H1 (cell line): ENCODE measurements around the gene PRR5L. TPM values are rescaled to one million over a fixed set of nuclear protein-coding genes. Genes with fewer than 3 reads are reported as not detected.

Experiments
- CTCF ChIA-PET: fragments of 300-600 bp; sonication (Branson Sonifier 250); formaldehyde crosslinking; loops from one replicate; lab custom pipeline; 2021; ENCODE audit not compliant: partially characterized antibody; lab: Charles Lee
- POLR2A ChIA-PET: fragments of 300-600 bp; sonication (Branson Sonifier 250); formaldehyde crosslinking; loops from one replicate; lab custom pipeline; 2021; ENCODE audit warnings: inconsistent platforms; ENCODE audit not compliant: partially characterized antibody; lab: Charles Lee
- DNase-seq, 2 experiments: peaks; one replicate each; pipeline versions ENCODE4 v3.0.0 to v3.0.0-alpha.2; 2010 to 2022; ENCODE audit warnings: low spot score in 2 of 2, low read depth in 1 of 2, mixed read lengths in 1 of 2
- FAIRE-seq: peaks from 2 replicates; lab custom pipeline; 2011; peaks lifted over from hg19 to GRCh38; lab: Jason Lieb, UNC
- H2AFZ ChIP-seq: 2 replicates; pipeline ENCODE4 v1.8.1; 2012; ENCODE audit warnings: low read length, inconsistent platforms
- H2AK5ac ChIP-seq: 2 replicates; pipeline ENCODE4 v1.6.1; 2013; ENCODE audit warnings: low read depth, low read length
- H2BK120ac ChIP-seq: replicated peaks from 2 replicates; pipeline ENCODE3; 2013; ENCODE audit warnings: low read depth, low read length, inconsistent platforms
- H2BK12ac ChIP-seq: 2 replicates; pipeline ENCODE4 v1.6.1; 2013; ENCODE audit warnings: low read depth, low read length
- H2BK15ac ChIP-seq: 2 replicates; pipeline ENCODE4 v1.6.1; 2013; ENCODE audit warnings: low read length
- H2BK20ac ChIP-seq: 2 replicates; pipeline ENCODE4 v1.6.1; 2013; ENCODE audit warnings: low read length
- H2BK5ac ChIP-seq: 2 replicates; pipeline ENCODE4 v1.6.1; 2013; ENCODE audit warnings: low read depth, low read length
- H3K14ac ChIP-seq: 2 replicates; pipeline ENCODE4 v1.6.1; 2013; ENCODE audit warnings: inconsistent platforms; ENCODE audit not compliant: insufficient read length
- H3K18ac ChIP-seq: 2 replicates; pipeline ENCODE4 v1.6.1; 2013; ENCODE audit warnings: low read length; ENCODE audit errors: extremely low read depth
- H3K23ac ChIP-seq: 2 replicates; pipeline ENCODE4 v1.6.1; 2013; ENCODE audit warnings: inconsistent platforms; ENCODE audit not compliant: insufficient read length
- H3K23me2 ChIP-seq: 2 replicates; pipeline ENCODE4 v1.6.1; 2013; ENCODE audit warnings: low read depth, low read length
- H3K27ac ChIP-seq: 2 replicates; pipeline ENCODE4 v1.6.1; 2011; ENCODE audit warnings: low read depth, low read length, inconsistent platforms
- H3K27me3 ChIP-seq, 4 experiments: replicated peaks in 1 of 4; 1 replicate in 1 of 4; 2 replicates in 3 of 4; pipeline versions ENCODE4 v1.6.1 to v1.8.1; 2011 to 2013; ENCODE audit warnings: low read length in 3 of 4, mild to moderate bottlenecking in 3 of 4, inconsistent platforms in 2 of 4, mixed read lengths in 2 of 4, moderate library complexity in 1 of 4; ENCODE audit not compliant: control insufficient read depth in 3 of 4, insufficient read depth in 3 of 4; ENCODE audit errors: extremely low read depth in 1 of 4
- H3K36me3 ChIP-seq, 4 experiments: 2 replicates each; pipeline versions ENCODE4 v1.6.1 to v1.8.1; 2011 to 2013; ENCODE audit warnings: mild to moderate bottlenecking in 4 of 4, low read length in 3 of 4, moderate library complexity in 2 of 4, control low read depth in 1 of 4, inconsistent platforms in 1 of 4; ENCODE audit not compliant: insufficient read depth in 4 of 4, control insufficient read depth in 2 of 4
- H3K4ac ChIP-seq: replicated peaks from 2 replicates; pipeline ENCODE3; 2013; ENCODE audit warnings: low read length, low read depth, mixed read lengths, inconsistent platforms; ENCODE audit not compliant: insufficient read length
- H3K4me1 ChIP-seq, 4 experiments: replicated peaks in 1 of 4; 1 replicate in 1 of 4; 2 replicates in 3 of 4; pipeline versions ENCODE4 v1.6.1 to v1.8.1; 2011 to 2013; ENCODE audit warnings: low read length in 3 of 4, inconsistent platforms in 2 of 4, mixed read lengths in 1 of 4; ENCODE audit not compliant: insufficient read depth in 4 of 4, control insufficient read depth in 3 of 4
- H3K4me2 ChIP-seq, 2 experiments: 2 replicates each; pipeline versions ENCODE4 v1.6.1 to v1.8.1; 2011 to 2013; ENCODE audit warnings: low read depth in 2 of 2, low read length in 2 of 2, control low read depth in 1 of 2, inconsistent platforms in 1 of 2, mild to moderate bottlenecking in 1 of 2; ENCODE audit not compliant: insufficient read depth in 1 of 2
- H3K4me3 ChIP-seq, 4 experiments: fragments of 200-600, 300-600 bp in 1 of 4; sonication (generic), shearing (Covaris generic), sonication (Bioruptor Twin) in 1 of 4; 2 replicates each; pipeline versions ENCODE4 v1.5.1 to v1.8.1; 2011 to 2016; ENCODE audit warnings: low read length in 4 of 4, low read depth in 3 of 4, control low read depth in 2 of 4, inconsistent platforms in 2 of 4, mild to moderate bottlenecking in 2 of 4, mixed read lengths in 1 of 4, moderate library complexity in 1 of 4; ENCODE audit not compliant: insufficient read depth in 2 of 4; ENCODE audit errors: extremely low read depth in 1 of 4
- H3K56ac ChIP-seq: replicated peaks from 2 replicates; pipeline ENCODE3; 2013; ENCODE audit warnings: low read depth, mild to moderate bottlenecking, mixed read lengths, low read length, inconsistent platforms; ENCODE audit not compliant: insufficient read length
- H3K79me1 ChIP-seq: 2 replicates; pipeline ENCODE4 v1.6.1; 2013; ENCODE audit warnings: low read depth, low read length, control low read depth
- H3K79me2 ChIP-seq, 2 experiments: 2 replicates each; pipeline versions ENCODE4 v1.6.1 to v1.8.1; 2012 to 2013; ENCODE audit warnings: low read length in 2 of 2, mild to moderate bottlenecking in 2 of 2, inconsistent platforms in 1 of 2; ENCODE audit not compliant: insufficient read depth in 2 of 2, control insufficient read depth in 1 of 2
- H3K9ac ChIP-seq, 4 experiments: replicated peaks in 1 of 4; 1 replicate in 1 of 4; 2 replicates in 3 of 4; pipeline versions ENCODE4 v1.6.1 to v1.8.1; 2011 to 2013; ENCODE audit warnings: low read depth in 3 of 4, low read length in 3 of 4, control low read depth in 2 of 4, mild to moderate bottlenecking in 2 of 4, moderate library complexity in 2 of 4, inconsistent platforms in 1 of 4; ENCODE audit errors: extremely low read depth in 1 of 4
- H3K9me3 ChIP-seq, 2 experiments: 2 replicates each; pipeline versions ENCODE4 v1.6.1 to v1.8.1; 2012 to 2013; ENCODE audit warnings: mild to moderate bottlenecking in 2 of 2, moderate library complexity in 2 of 2, control low read depth in 1 of 2, inconsistent platforms in 1 of 2, low read depth in 1 of 2, low read length in 1 of 2, mixed read lengths in 1 of 2; ENCODE audit not compliant: insufficient read depth in 2 of 2
- H4K20me1 ChIP-seq, 2 experiments: replicated peaks in 1 of 2; 2 replicates each; pipeline versions ENCODE3 to v1.8.1; 2011 to 2013; ENCODE audit warnings: inconsistent platforms in 2 of 2, low read length in 2 of 2, mild to moderate bottlenecking in 1 of 2; ENCODE audit not compliant: insufficient read depth in 2 of 2, control insufficient read depth in 1 of 2
- H4K5ac ChIP-seq: 2 replicates; pipeline ENCODE4 v1.6.1; 2013; ENCODE audit warnings: low read length, low read depth, mixed read lengths, inconsistent platforms; ENCODE audit not compliant: insufficient read length
- H4K8ac ChIP-seq: 2 replicates; pipeline ENCODE4 v1.8.0; 2013; ENCODE audit warnings: mild to moderate bottlenecking, moderate library complexity, low read length, inconsistent platforms; ENCODE audit not compliant: insufficient read depth; ENCODE audit errors: extremely low read depth
- H4K91ac ChIP-seq: replicated peaks from 2 replicates; pipeline ENCODE3; 2013; ENCODE audit warnings: low read length, mixed read lengths, inconsistent platforms; ENCODE audit not compliant: insufficient read length
- EZH2 ChIP-seq: fragments of 200-600 bp; sonication (generic); IDR thresholded peaks from 2 replicates; pipeline ENCODE4 v1.7.1; 2012; ENCODE audit warnings: low read depth, mild to moderate bottlenecking, moderate library complexity, low read length, inconsistent platforms; ENCODE audit not compliant: severe bottlenecking
- FOSL1 ChIP-seq: IDR thresholded peaks from 2 replicates; pipeline ENCODE4 v1.6.1; 2011; ENCODE audit warnings: mild to moderate bottlenecking, low read depth, low read length, moderate library complexity; ENCODE audit not compliant: insufficient read depth
- GABPA ChIP-seq: IDR thresholded peaks from 2 replicates; pipeline ENCODE4 v1.6.1; 2011; ENCODE audit warnings: mild to moderate bottlenecking, low read length, moderate library complexity, borderline replicate concordance; ENCODE audit not compliant: insufficient read depth
- NRF1 ChIP-seq: IDR thresholded peaks from 2 replicates; pipeline ENCODE4 v1.6.1; 2011; ENCODE audit warnings: mild to moderate bottlenecking, low read depth, low read length, improper control_type of control experiment
- RFX5 ChIP-seq: IDR thresholded peaks from 2 replicates; pipeline ENCODE4 v1.6.1; 2011; ENCODE audit warnings: low read depth, low read length, improper control_type of control experiment, borderline replicate concordance
- RXRA ChIP-seq: IDR thresholded peaks from 2 replicates; pipeline ENCODE4 v1.6.1; 2011; ENCODE audit warnings: low read depth, mild to moderate bottlenecking, low read length, moderate library complexity; ENCODE audit not compliant: insufficient read depth
- SIN3A ChIP-seq, 2 experiments: IDR thresholded peaks in 1 of 2; conservative IDR thresholded peaks in 1 of 2; 2 replicates each; pipeline ENCODE4 v1.6.1; 2011 to 2012; ENCODE audit warnings: low read length in 2 of 2, improper control_type of control experiment in 1 of 2, low read depth in 1 of 2, mild to moderate bottlenecking in 1 of 2
- SP1 ChIP-seq: IDR thresholded peaks from 2 replicates; pipeline ENCODE4 v1.6.1; 2011; ENCODE audit warnings: low read depth, low read length
- SRF ChIP-seq: IDR thresholded peaks from 2 replicates; pipeline ENCODE4 v1.6.1; 2011; ENCODE audit warnings: mild to moderate bottlenecking, low read depth, low read length, moderate library complexity
- TAF1 ChIP-seq: IDR thresholded peaks from 2 replicates; pipeline ENCODE4 v1.6.1; 2011; ENCODE audit warnings: mild to moderate bottlenecking, low read depth, low read length
- TAF7 ChIP-seq: optimal IDR thresholded peaks from 2 replicates; pipeline ENCODE3; 2011; ENCODE audit warnings: low read depth, mild to moderate bottlenecking, inconsistent platforms, low read length, moderate library complexity, borderline replicate concordance
- TEAD4 ChIP-seq: IDR thresholded peaks from 2 replicates; pipeline ENCODE4 v1.6.1; 2012; ENCODE audit warnings: low read depth, low read length, inconsistent platforms, mixed read lengths
- WGBS, 2 experiments: shearing (Covaris generic) in 1 of 2; methylation state at CpG; one replicate each; pipeline versions ENCODE4 v1.1.6 to v1.1.7; 2013 to 2015; ENCODE audit warnings: low lambda C conversion rate in 2 of 2, mixed read lengths in 2 of 2, inconsistent platforms in 1 of 2, low coverage in 1 of 2, missing lambda C conversion rate in 1 of 2; ENCODE audit not compliant: insufficient replicate concordance in 2 of 2, insufficient coverage in 1 of 2, insufficient read length in 1 of 2; ENCODE audit errors: extremely low coverage in 1 of 2, missing lambda C conversion rate in 1 of 2; 5-methylcytosine and 5-hydroxymethylcytosine counted together
- polyA plus RNA-seq, 7 experiments: library from polyadenylated mRNA; depleted of rRNA in 3 of 7; stranded (reverse) in 5 of 7; unstranded in 2 of 7; fragments of >200 nt in 5 of 7; fragments of 200-250 nt in 2 of 7; gene quantifications; 1 replicate in 5 of 7; 2 replicates in 1 of 7; 4 replicates in 1 of 7; pipeline versions ENCODE4 v1.2.1 to v1.2.3, GENCODE V29; 2011 to 2013; ENCODE audit warnings: missing spikeins in 2 of 7, mixed read lengths in 2 of 7
- total RNA-seq: library from RNA; stranded (reverse); fragmentation: NEBNext Ultra II Directional; extraction: Animal tissue kit (Norgen Biotek cat#: 25700); gene quantifications from 2 replicates; pipeline ENCODE4 v1.2.1, GENCODE V29; 2021

Gene PRR5L
- total and polyA plus RNA-seq, 2 of the 8 experiments (the other 6 are each of a cell fraction or from before 2014, with no cell fraction given): 6.6 to 10.1 TPM

GRCh38 chr11:36247493-36247892 lies 48.6 kb upstream of the PRR5L start:
- H3K18ac ChIP-seq: no peak overlapping the region
- H3K79me2 ChIP-seq: no peaks in the 10 kb centered on the region
- H3K27ac ChIP-seq: no peak overlapping the region
- CTCF ChIA-PET: interaction anchor here (0.7 to 4.1 kb wide), 4 partner anchors 13 to 425 kb away, joined by 3 to 25 read pairs (median 4); no protein-coding TSS in a partner anchor
- H3K9me3 ChIP-seq: peaks cover 0 to 6% of the 10 kb centered on the region in 2 experiments; a peak in 1 of 4 replicates
- H3K4ac ChIP-seq: no peak overlapping the region
- POLR2A ChIA-PET: no interaction called here
- FAIRE-seq (no peak), DNase-seq (no peak)
- no peak overlapping the region for H2BK12ac ChIP-seq
- no peak overlapping the region for H2BK20ac ChIP-seq
- H4K8ac ChIP-seq: no peak overlapping the region
- H4K91ac ChIP-seq: no peak overlapping the region
- no peaks in the 10 kb centered on the region for H3K23me2 ChIP-seq
- no peaks in the 10 kb centered on the region for H3K4me1 ChIP-seq
- no peaks in the 10 kb centered on the region; the same call in 1 of the 2 replicates for H3K79me1 ChIP-seq
- H2AK5ac ChIP-seq: no peak overlapping the region
- H4K20me1 ChIP-seq: no peaks in the 10 kb centered on the region
- H3K9ac ChIP-seq: no peak overlapping the region
- H2BK5ac ChIP-seq: no peak overlapping the region
- no peaks in the 10 kb centered on the region for H3K27me3 ChIP-seq
- no peak overlapping the region for H3K23ac ChIP-seq
- H2AFZ ChIP-seq: no peak overlapping the region
- no peak overlapping the region for H3K4me2 ChIP-seq
- WGBS, 2 experiments: 64% methylated on average over 3 of the region's 3 CpGs; no CpG with 5 or more reads in 1 of the 2 experiments
- H2BK120ac ChIP-seq: no peak overlapping the region
- H4K5ac ChIP-seq: no peak overlapping the region
- H3K36me3 ChIP-seq: no peaks in the 10 kb centered on the region
- no peak overlapping the region for H2BK15ac ChIP-seq
- H3K4me3 ChIP-seq: no peak overlapping the region
- no peak overlapping the region for H3K56ac ChIP-seq
- no peak overlapping the region for H3K14ac ChIP-seq
- TF ChIP-seq TAF1: no peak
- TF ChIP-seq TAF7: no peak
- no peak for TF ChIP-seq FOSL1
- no peak for TF ChIP-seq SIN3A (conservative IDR thresholded peaks at IDR 0.05 in 1 of 2, IDR thresholded peaks at IDR 0.05 in 1 of 2; ENCODE audit: low read depth in 1 of 2, low read length in 2 of 2)
- no peak for TF ChIP-seq NRF1
- no peak for TF ChIP-seq EZH2
- no peak for TF ChIP-seq RFX5
- no peak for TF ChIP-seq RXRA
- TF ChIP-seq SRF: no peak
- TF ChIP-seq GABPA: no peak
- no peak for TF ChIP-seq SP1
- TF ChIP-seq TEAD4: no peak
